ENCODE results near the gene ARL16.
A peak's percentile ranks its signal among the peaks of the same experiment; 100 is the strongest.

Gene ARL16

DNA sequence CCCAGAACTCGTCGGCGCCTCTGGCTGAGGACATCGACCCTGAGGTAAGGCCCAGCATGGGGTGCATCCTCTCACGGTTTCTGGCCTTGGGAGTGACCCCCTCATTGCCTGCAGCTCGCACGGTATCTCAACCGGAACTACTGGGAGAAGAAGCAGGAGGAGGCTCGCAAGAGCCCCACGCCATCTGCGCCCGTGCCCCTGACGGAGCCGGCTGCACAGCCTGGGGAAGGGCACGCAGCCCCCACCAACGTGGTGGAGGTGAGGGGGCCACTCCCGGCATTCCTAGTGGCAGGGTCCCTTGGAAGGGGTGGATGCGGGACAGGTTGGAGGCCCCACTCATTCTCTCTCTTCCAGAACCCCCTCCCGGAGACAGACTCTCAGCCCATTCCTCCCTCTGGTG is 11.2 kb upstream of the ARL16 start:
- DNase-seq, result no peak

DNA sequence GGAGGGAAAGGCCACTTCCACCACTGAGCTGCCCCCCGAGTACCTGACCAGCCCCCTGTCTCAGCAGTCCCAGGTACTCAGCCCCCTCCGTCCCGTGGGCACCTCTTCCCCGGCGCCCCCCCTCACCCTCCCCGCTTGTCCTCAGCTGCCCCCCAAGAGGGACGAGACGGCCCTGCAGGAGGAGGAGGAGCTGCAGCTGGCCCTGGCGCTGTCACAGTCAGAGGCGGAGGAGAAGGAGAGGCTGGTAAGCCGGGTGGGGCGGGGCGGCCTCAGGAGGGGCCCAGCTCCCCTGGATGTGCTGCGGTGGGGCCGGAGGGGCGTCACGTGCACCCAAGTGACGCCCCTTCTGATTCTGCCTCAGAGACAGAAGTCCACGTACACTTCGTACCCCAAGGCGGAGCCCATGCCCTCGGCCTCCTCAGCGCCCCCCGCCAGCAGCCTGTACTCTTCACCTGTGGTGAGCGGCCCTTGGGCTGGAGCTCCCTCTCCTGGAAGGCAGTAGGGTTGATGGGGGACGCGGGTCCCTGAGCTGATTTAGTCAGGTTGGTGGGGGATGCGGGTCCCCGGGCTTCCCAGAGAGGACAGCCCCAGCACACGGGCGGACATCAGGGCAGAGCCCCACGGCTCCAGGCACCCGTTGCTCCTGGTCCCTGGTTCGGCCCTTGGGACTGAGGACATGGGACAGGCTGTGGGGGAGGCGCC is 10.1 kb upstream of the ARL16 start:
- no peak for DNase-seq

DNA sequence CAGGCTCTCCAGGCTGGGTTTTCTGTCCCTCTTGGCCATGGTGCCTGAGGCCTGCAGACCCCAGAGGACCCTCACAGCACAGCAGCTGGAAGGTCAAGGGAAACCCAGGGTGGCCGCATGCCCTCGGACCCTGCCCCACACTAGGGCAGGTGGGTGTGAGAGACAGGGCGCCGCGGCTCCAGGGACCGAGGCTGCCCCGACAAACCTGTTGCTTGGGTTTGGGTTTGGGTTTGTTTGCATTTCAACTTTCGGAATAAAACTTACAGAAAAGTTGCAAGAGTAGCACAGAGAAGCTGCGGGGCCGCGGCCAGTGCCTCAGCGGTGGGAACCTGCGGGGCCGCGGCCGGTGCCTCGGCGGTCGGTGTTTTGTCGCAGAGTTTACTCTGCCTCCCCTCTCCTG is 8.0 kb upstream of the ARL16 start:
- no peak for DNase-seq

DNA sequence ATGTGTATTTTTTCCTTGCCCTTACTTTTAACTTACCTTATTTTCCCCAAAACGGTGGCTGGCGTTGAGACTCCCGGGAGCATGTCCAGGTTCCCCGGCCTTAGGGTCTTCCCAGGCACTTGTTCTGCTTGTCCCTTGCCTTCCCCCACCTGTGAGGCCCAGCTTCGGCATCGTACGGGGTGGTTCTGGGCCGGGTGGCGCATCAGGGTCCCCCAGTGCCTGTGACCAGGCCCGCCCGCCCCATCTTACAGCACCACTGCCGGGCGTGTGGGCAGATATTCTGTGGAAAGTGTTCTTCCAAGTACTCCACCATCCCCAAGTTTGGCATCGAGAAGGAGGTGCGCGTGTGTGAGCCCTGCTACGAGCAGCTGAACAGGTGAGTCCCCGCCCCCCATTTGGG is 7.6 kb upstream of the ARL16 start:
- no peak for DNase-seq

DNA sequence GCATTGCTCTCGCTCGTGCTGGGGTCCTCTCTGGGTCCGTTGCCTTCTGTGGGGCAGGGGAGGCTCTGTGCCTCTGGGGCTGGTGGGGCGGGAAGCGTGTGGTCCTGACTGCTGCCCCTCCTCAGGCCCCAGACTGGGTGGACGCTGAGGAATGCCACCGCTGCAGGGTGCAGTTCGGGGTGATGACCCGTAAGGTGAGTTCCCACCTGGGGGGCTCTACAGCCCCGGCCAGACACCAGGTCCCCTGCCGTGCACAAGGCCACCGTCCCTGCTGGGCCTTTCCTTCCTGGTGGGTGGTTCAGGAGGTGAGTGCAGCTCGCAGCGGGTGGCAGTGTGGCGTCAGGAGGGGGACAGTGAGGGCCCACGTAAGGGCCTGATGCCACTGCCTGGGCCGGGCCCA is 7.0 kb upstream of the ARL16 start:
- no peak for DNase-seq

DNA sequence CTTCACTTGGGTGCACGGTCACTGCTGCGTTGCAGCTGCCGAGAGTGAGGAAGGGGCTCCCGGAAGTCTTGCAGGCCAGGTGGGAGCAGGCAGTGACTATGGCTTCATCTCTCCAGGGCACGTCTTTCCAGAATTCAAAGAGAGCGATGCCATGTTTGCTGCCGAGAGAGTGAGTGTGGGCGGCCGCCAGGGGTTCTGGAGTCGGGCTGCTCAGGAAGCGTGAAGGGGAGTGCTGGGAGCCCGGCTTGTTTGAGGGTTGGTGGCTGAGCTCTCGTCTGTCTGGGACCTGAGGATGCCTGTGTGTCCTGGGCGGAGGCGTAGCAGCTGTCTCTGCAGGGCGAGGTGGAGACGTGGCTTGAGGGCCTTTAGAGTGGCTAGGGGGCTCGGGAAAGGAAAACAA is 6.5 kb upstream of the ARL16 start:
- DNase-seq, result no peak

DNA sequence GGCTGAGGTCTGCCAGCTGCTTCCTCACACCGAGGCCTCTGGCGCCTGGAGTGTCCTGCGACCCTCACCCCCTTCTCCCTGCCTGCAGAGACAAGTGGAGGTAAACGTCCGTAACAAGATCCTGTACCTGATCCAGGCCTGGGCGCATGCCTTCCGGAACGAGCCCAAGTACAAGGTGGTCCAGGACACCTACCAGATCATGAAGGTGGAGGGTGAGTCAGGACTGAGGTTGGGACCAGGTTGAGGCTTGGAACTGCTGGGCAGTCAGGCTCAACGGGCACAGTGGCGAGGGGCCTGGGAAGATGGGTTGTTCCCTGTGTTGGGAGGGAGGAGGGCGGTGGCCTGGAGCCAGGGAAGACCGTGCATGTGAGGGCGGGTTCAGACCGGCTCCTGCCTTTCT is 5.0 kb upstream of the ARL16 start:
- no peak for DNase-seq

DNA sequence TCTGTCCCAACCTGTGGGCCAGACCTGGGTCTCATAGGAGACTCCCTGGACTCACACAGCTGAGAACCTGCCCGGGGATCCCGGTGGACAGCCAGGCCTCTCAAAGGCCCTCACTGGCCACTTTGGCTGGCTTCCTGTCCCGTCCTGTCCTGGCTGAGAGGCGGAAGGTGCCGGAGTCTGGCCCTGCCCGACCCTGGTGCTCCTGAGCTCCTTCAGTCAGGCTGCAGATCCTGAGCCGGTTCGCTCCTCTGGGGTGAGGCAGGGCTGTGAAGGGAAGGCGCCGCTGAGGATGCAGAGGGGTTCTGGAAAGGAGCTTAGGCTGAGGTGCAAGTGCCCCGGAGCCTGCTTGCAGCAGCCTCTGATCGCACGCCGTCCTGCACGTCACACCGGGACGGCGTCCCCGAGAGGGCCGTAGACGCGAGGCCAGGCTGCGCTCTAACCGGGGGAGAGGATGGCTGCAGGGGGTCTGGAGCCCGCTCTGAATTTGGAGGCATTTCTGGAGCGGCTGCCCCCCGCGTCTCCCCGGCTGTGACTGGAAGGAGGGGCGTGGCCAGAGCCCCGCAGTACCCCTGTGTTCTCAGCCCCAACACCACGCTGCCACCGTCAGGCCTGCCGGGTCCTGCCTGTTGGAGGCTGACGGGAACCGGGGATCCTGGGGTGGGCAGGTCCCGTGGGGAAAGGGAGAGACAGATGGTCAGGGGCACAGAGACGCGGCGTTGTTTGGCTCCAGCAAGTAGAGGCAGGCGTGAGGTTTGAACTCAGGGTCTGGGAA is 4.4 kb upstream of the ARL16 start:
- no peak for DNase-seq

DNA sequence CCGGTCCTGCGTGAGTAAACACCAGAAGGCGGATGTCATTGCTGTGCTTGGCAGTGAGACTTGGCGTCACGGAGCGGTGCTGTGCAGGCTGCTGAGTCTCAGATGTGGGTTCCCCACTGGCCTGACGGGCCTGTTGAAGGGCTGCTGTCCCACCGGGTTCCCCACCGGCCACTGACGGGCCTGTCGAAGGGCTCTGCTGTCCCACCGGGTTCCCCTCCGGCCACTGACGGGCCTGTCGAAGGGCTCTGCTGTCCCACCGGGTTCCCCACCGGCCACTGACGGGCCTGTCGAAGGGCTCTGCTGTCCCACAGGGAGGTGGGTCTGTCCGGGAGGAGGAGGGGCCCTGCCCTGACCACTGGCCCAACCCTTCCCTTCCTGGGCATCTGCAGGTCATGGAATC is 3.0 kb upstream of the ARL16 start:
- DNase-seq, result no peak

DNA sequence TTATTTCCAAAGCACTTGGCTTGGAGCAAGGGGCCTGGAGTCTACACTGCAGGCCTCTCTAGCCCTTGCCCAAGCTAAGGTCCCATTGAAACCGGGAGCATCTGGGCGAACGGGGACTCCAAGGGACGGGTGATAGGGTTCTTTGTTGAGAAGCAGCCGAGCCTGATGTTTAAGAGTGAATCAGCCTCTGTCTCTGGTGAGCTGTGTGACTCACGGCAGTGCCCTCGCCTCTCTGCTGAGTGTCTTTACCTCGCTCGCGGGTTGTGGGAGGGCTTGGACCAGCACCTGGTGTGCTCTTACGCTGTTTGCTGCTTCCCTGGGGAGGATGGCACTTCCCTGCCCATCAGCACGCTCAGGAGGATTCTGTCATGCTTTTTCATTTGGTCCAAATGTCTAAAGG is 1.5 kb upstream of the ARL16 start:
- no peak for DNase-seq

DNA sequence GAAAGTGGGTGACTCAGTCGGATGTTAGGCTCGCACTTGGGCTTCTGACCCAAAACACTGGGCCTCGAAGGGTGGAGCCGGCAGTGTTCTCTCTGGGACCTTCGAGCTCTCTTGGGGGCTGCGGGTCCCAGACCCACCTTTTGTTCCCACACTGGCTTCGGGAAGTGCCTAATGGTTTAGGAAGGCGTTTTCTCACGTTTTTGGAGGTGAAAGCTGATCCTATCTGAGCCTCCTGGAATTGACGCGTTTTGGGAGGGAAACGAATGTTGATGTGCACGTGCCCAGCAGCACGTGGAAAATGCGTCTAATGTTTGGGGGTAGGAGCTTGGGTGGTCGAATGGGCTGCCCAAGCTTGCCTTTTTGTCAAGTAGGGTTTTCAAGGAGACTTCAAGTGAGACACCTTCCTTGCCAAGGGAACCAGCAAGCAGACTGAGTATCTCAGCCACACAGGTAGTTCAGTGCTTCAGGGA is 880 bp upstream of the ARL16 start:
- no peak for DNase-seq

DNA sequence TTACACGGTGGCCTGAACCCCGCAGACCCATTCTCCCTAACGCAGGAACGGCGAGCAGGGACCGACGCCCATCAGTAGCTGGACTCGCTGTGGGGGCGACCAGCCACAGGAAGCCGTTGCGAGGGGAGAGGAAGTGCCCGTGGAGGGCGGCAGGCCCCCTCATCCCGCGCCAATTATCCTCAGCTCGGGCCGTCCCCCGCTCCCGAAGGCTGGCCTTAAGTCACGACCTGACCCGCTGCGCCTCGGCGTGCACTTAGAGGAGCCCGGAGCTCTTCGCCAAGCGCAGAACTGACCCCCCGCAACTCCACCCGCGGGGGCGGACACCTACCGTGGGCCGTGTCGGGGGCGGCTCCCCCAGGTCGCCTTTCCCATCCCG is 401 bp downstream of the ARL16 start:
- peak in 1 of 2 experiments; percentile 56 for DNase-seq

DNA sequence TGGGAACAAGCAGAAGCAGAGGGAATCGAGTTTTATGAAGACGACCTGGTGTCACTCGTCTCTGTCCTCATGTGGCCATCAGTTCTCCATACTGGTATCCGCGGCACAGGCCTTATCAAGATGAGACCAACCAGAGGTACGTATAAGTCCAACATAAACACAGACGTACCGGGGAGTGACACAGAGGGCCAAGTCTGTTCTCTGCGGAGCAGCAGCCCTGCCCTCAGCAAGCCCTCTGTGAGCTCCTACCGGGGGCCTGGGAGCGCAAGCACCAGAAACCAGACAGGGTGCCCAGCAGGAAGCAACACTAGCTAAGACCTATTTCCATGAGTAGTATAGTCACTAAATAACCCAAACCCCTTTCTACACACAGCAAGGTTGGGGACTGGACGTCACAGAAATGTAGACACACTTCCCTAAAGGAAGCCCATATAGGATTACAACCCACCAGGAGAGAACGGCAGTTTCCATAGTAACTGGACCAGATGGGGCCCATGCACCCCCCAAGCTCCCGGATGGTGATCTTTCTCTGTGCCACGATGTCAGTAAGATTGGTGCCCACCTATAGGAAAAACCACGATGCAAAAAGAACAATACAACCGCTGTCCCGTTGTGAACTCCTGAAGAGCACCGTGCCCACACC is 911 bp downstream of the ARL16 start:
- DNase-seq, result peak in 1 of 2 experiments; percentile 37

DNA sequence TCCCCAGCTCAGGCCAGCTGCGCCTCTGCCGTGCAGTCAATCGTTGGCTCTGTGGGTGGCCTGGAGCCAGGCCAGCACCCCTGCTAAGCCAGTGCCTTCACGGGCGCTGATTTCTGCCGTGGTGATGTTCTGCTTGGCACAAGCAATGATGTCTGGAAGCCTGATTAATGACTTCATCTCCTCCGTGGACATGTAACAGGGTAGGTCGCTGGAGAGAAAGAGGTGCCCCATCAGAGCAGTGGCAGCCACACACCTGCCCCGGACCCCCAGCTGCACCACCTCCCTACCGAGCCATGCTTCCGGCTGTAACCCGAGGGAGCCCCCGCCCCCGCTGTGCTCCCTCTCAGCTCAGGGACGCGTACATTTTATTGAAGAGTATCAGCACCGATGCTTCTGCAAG is 1.9 kb downstream of the ARL16 start:
- DNase-seq, result peak in 1 of 2 experiments; percentile 62

DNA sequence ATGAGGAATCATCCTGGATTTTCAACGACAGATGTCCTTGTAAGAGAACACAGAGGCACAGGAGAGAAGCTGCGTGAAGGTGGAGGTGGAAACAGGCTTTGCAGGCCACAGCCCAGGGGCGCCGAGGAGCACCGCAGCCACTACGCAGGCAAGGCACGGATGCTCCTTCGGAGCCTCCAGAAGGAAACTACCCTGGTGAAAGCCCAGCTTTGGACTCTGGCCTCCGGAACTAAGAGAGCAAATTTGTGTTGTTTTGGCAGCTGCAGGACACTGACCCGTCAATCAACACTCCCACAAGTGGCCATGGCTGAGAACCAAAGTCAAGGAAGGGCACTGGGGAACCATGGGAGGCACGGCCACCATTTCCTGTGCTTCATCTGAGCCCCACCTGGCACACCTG is 3.4 kb downstream of the ARL16 start:
- no peak for DNase-seq

DNA sequence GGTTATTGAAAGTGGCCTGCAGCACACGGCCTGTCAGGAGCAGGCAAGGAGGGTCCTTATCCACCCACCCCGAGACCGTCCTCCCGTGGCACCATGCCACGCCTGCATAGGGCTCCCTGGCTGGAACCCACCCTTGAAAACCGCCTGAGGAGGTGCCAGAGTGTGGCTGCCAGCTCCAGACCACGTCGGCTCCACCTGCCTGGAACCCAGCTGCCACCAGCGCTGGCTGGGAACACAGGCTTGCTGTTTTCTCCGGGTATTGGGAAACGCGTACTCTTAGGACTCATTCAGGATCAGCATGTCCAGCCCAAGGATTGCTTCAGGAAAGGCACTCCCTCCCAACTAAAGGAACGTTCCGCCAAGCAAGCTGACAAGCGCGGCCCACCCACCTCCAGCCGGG is 6.7 kb downstream of the ARL16 start:
- no peak for DNase-seq

DNA sequence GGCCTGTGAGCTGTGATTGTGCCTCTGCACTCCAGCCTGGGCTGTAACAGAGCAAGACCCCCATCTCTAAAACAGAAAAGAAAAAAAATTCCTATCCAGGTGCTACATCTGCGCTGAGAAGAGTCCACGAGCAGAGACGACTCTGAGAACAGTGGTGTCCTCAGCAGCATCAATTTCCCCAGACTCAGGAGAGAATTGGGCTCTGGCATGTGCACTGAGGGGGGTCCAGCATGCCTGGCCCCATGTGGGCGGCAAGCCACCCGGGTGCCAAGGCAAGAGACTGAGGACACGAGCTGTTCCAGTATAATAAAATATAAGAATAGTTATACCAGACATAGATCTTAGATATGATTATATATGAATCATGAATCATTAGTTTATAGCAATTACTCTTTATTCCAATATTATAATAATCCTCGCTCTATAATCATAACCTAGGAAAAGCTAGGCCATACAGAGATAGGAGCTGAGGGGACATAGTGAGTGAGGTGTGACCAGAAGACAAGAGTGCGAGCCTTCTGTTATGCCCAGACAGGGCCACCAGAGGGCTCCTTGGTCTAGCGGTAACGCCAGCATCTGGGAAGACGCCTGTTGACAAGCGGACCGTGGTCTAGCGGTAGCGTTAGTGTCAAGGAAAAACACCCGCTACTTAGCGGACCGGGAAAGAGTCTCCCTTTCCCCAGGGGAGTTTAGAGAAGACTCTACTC is 7.9 kb downstream of the ARL16 start:
- peak in 1 of 2 experiments; percentile 24 for DNase-seq

DNA sequence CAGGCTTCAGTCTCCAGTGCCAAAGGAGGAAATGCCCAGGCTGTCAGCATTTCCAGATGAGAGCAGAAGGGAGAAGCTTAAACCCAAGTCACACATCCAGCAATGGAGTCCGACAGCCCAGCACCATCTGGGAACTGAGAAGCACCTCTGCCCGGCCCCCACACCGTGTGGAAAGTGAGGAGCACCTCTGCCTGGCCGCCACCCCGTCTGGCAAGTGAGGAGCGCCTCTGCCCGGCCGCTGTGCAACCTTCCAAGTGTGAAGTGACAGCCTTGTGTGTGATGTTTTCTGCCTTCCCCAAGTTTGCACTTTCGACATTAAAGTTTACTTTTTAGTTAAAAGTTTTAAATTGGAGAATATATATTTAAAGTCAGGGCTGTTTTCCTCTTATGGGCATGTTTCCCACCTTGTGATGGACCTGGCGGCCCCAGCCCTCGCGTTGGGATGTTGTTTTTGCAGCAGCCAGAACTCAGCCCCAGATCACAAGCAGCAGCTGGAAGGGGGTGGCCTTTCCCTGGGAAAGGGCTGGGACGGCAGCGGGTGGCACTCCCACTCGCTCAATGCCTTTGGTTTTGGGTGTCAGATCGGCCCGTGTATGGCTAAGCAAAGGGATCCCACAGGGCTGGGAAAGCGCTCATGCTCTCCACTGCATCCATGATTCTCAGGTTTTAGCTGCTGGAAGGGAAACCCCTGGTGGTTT is 9.9 kb downstream of the ARL16 start:
- no peak for DNase-seq

DNA sequence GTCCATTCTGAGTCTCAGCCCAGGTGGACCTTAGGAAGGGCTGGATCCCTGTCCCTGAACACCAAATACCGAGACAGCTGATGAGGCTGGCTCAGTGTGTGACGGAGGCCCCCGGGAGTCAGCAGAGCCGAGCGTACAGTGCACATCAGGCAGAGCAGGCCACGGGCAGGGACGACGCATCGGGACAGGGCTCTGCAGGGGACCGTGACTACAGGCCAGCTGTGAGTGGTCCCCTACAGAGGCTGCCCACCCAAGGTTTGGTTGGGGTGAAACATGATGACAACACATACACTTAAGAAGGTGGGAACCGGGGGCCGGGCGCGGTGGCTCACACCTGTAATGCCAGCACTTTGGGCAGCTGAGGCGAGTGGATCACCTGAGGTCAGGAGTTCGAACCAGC is 10.6 kb downstream of the ARL16 start:
- DNase-seq, result no peak

DNA sequence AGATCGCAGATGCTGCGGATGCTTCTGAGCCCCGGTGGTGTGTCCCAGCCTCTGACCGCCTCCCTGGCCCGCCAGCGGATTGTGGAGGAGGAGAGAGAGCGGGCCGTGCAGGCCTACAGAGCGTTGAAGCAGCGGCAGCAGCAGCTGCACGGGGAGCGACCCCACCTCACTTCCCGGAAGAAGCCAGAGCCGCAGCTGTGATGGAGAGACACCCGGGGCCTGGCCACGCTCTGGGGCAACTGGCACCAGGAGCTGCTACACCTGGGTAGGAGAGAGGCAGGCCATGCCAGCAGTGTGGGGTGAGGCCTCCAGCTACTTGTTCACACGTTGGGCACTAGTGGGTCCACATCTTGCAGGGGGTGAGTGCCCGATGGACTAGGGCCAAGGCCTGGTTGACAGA is 11.1 kb downstream of the ARL16 start:
- no peak for DNase-seq

DNA sequence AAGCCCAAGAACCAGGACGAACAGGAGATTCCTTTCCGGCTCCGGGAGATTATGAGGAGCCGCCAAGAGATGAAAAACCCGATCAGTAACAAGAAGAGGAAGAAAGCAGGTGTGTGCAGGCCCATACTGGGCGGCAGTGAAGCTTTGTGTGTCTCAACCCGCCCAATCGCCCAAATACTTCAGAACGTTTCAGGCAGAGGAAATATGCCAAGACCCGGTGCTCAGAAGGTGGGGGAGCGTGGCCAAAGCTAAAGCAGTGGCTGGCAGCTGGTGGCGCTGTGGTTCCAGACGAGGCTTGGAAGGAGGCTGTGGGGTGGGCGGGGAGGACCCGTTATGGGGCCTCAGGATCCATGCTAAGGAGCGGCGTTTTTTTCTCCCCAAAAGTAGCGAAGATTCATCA is 15.8 kb downstream of the ARL16 start:
- DNase-seq, result peak in 1 of 2 experiments; percentile 33

DNA sequence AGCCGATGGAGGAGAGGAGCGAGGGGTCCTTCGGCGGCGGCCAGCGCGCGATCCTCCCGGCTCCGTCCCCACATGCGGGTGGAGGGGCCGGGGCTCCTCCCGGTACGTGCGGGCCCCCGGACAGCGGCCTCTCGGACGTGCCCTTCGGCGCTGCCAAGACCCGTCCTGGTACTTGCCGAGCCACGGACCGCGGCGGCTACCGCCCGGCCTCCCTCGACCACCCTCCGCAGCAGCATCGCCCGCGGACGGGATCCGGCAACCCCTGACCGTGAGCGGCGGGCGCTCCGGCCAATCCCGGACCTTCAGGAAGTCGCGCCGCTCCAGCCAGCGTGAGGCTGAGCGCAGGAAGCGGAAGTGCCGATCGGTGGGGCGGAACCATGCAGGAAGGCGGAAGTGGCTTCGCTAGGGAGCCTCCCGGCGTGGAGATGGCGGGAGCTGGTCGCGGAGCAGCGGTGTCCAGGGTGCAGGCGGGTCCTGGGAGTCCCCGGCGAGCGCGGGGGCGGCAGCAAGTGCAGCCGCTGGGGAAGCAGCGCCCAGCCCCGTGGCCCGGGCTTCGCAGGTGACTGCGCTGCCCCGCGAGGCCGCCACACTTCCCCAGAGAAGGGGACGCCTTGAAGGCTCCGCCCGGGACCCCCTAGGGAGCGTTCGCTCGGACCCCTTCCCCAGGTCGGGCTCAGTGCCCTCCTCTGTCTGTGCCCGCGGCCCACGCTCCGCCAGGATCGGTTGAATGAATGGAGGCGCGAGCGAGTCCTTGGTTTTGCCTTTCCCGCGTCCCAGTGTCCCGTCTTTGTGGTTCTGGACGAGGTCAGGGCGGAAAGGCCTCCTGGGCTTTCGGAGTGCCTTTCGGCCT is 17.0 kb downstream of the ARL16 start, which contains the start of the genes CCDC137 and OXLD1:
Gene CCDC137, plus strand, starts transcription at position 396 of the 850 bp plus-strand sequence. Its CDS starts 30 bp downstream, at position 426.
Gene OXLD1, minus strand, starts transcription at position 264 of the 850 bp plus-strand sequence. Its CDS starts 28 bp downstream, at position 236.
- peak; percentile 92 to 98 for DNase-seq

All from NCI-H446 (cell line).